Vagina (tissue), 2 donors: ENCODE results near the gene FSD1.

Experiments used
- POLR2AphosphoS5 ChIP-seq, 2 donors: sonication (generic); formaldehyde crosslinking; IDR thresholded peaks; one replicate each; pipeline ENCODE4 v1.9.0; 2017; ENCODE audit warnings: antibody characterized with exemption in 2 of 2, mild to moderate bottlenecking in 2 of 2, low read depth in 1 of 2; ENCODE audit not compliant: insufficient read depth in 1 of 2
- TF ChIP-seq, protein P1 (sequence below), 3 experiments: fragments of 450-650 bp in 2 of 3; fragments of 200-600 bp in 1 of 3; sonication (generic) in 1 of 3; IDR thresholded peaks; one replicate each; pipeline ENCODE4 v1.5.1; 2017 to 2019; ENCODE audit warnings: antibody characterized with exemption in 3 of 3, mild to moderate bottlenecking in 2 of 3, moderate library complexity in 2 of 3

DNA sequence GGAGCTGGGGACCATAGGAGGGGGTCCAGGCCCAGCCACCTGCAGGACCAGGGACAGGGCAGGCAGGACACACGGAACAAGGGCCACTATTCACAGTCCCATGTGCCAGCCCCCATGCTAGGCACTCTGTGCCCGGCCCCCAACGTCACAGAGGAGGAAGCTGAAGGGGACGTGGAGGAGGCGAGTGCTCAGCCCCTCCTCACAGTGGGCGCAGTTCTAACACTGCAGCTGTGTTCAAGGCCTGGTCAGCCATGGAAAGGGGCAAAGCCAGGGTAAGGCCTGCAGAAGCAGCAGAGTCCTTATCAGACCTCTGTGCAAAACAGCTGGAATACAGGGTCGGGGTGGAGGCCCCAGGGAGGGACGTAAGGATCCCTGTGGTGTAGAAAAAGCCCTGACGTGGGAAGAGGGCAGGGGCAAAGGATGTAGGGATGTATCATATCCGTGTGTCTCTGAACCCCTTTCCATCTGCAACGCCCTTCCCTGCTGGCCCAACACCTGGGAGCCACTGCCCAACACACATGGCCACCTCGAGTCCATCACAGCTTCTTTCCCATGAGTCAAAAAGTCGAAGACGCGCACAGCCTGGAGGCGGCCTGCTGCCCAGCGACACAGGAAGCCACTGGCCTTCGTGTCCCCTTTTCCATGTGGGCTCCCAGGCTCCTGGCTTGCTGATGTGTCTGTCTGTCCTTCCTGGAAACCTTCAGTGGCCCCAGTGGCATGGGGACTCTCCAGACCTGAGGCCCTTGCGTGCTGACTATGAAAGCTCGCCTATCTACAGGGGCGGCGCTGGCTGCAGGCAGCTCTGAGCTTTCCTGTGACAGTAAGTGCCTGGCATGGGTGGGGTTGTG, 68.0 kb downstream of the FSD1 start:
- TF ChIP-seq, protein P1, sequence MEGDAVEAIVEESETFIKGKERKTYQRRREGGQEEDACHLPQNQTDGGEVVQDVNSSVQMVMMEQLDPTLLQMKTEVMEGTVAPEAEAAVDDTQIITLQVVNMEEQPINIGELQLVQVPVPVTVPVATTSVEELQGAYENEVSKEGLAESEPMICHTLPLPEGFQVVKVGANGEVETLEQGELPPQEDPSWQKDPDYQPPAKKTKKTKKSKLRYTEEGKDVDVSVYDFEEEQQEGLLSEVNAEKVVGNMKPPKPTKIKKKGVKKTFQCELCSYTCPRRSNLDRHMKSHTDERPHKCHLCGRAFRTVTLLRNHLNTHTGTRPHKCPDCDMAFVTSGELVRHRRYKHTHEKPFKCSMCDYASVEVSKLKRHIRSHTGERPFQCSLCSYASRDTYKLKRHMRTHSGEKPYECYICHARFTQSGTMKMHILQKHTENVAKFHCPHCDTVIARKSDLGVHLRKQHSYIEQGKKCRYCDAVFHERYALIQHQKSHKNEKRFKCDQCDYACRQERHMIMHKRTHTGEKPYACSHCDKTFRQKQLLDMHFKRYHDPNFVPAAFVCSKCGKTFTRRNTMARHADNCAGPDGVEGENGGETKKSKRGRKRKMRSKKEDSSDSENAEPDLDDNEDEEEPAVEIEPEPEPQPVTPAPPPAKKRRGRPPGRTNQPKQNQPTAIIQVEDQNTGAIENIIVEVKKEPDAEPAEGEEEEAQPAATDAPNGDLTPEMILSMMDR (IDR thresholded peaks at IDR 0.05): no peak
- no peak for TF ChIP-seq POLR2AphosphoS5 (IDR thresholded peaks at IDR 0.05; ENCODE audit: insufficient read depth in 1 of 2, low read depth in 1 of 2)
